Hepatocyte (in vitro differentiated cells): Measurements from ENCODE around the gene NUBPL. TPM values are rescaled to one million over a fixed set of nuclear protein-coding genes. Genes with fewer than 3 reads are reported as not detected.

ENCODE experiments used
- DNase-seq: peaks from one replicate; pipeline ENCODE4 v3.0.0-alpha.2; 2016; ENCODE audit warnings: low spot score
- H2AFZ ChIP-seq: fragments of 200-600 bp; sonication (generic); 2 replicates; pipeline ENCODE4 v1.6.0; 2016; ENCODE audit warnings: antibody characterized with exemption, mild to moderate bottlenecking
- H3K27ac ChIP-seq: fragments of 200-600 bp; sonication (generic); 2 replicates; pipeline ENCODE4 v1.5.1; 2016; ENCODE audit warnings: mild to moderate bottlenecking
- H3K27me3 ChIP-seq: fragments of 200-600 bp; sonication (generic); 2 replicates; pipeline ENCODE4 v1.6.1; 2016
- H3K36me3 ChIP-seq: fragments of 200-600 bp; sonication (generic); replicated peaks from 2 replicates; pipeline ENCODE4 v1.5.1; 2016; ENCODE audit warnings: low read depth; ENCODE audit not compliant: insufficient read depth
- H3K4me1 ChIP-seq: fragments of 200-600 bp; sonication (generic); 2 replicates; pipeline ENCODE4 v1.5.1; 2016; ENCODE audit warnings: mild to moderate bottlenecking, moderate library complexity; ENCODE audit not compliant: insufficient read depth
- H3K4me2 ChIP-seq: fragments of 200-600 bp; sonication (generic); 2 replicates; pipeline ENCODE4 v1.6.0; 2016
- H3K4me3 ChIP-seq: fragments of 200-600 bp; sonication (generic); 2 replicates; pipeline ENCODE4 v1.5.1; 2016; ENCODE audit warnings: mild to moderate bottlenecking
- H3K79me2 ChIP-seq: fragments of 200-600 bp; sonication (generic); 2 replicates; pipeline ENCODE4 v1.6.0; 2017; ENCODE audit warnings: mild to moderate bottlenecking
- H3K9me2 ChIP-seq: fragments of 200-600 bp; sonication (generic); replicated peaks from 2 replicates; pipeline ENCODE4 v1.6.0; 2017; ENCODE audit warnings: mild to moderate bottlenecking; ENCODE audit not compliant: insufficient read depth
- H3K9me3 ChIP-seq: fragments of 200-600 bp; sonication (generic); 2 replicates; pipeline ENCODE4 v1.5.1; 2016; ENCODE audit warnings: low read depth, mild to moderate bottlenecking
- H4K20me1 ChIP-seq: fragments of 200-600 bp; sonication (generic); 2 replicates; pipeline ENCODE4 v1.6.0; 2016; ENCODE audit warnings: mild to moderate bottlenecking; ENCODE audit not compliant: insufficient read depth, poor library complexity, severe bottlenecking
- EZH2 ChIP-seq: fragments of 200-600 bp; sonication (generic); IDR thresholded peaks from 2 replicates; pipeline ENCODE4 v1.6.1; 2016; ENCODE audit warnings: antibody characterized with exemption, mild to moderate bottlenecking, borderline replicate concordance
- EZH2phosphoT487 ChIP-seq: fragments of 200-600 bp; sonication (generic); IDR thresholded peaks from one replicate; pipeline ENCODE4 v1.6.1; 2018; ENCODE audit warnings: antibody characterized with exemption, mild to moderate bottlenecking, low read depth, moderate library complexity; ENCODE audit not compliant: unreplicated experiment, severe bottlenecking
- WGBS: methylation state at CpG from one replicate; pipeline ENCODE4 v1.1.6; 2016; ENCODE audit warnings: low lambda C conversion rate; ENCODE audit errors: missing lambda C conversion rate; 5-methylcytosine and 5-hydroxymethylcytosine counted together
- polyA plus RNA-seq: library from polyadenylated mRNA; unstranded; fragments of >200 nt; fragmentation: Nextera tagmentation; extraction: Ambion mirVana; gene quantifications from 2 replicates; pipeline ENCODE4 v1.2.1, GENCODE V29; 2016
- total RNA-seq: library from RNA; depleted of rRNA; stranded (reverse); fragments of >200 nt; gene quantifications from 2 replicates; pipeline ENCODE4 v1.2.3, GENCODE V29; 2014
- TF ChIP-seq, protein P1 (sequence below): fragments of 200-600 bp; sonication (generic); IDR thresholded peaks from 2 replicates; pipeline ENCODE4 v1.5.1; 2016; ENCODE audit warnings: antibody characterized with exemption, mild to moderate bottlenecking; ENCODE audit not compliant: poor library complexity

NUBPL gene
- total and polyA plus RNA-seq, 2 experiments from 2014 or later = 7.4 to 14.8 TPM

DNA sequence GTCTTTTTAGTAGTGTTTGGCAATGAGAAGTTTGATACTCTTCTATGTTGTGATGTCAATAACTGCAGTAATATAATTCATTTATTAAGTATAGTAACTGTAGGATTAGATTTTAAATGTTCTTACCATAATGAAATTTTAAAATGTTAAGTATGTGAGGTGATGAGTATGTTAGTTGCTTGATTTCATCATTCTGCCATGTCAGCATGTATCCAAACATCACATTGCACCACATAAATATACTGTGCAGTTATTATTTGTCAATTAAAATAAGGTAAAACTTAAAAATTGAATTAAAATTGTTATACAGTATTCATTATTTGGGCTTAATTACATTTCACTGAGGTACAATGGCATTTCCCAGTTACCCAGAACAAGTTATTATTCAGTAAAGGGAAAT, 138.6 kb downstream of the NUBPL start:
- H2AFZ ChIP-seq = no peak overlapping the region
- H3K79me2 ChIP-seq = no peaks in the 10 kb centered on the region
- no peak overlapping the region for H3K4me3 ChIP-seq
- H3K27me3 ChIP-seq = no peaks in the 10 kb centered on the region
- H3K9me3 ChIP-seq = no peaks in the 10 kb centered on the region
- H4K20me1 ChIP-seq = no peaks in the 10 kb centered on the region
- H3K4me1 ChIP-seq = no peaks in the 10 kb centered on the region
- TF ChIP-seq EZH2 (no peak), EZH2phosphoT487 (no peak)
- TF ChIP-seq, protein P1, sequence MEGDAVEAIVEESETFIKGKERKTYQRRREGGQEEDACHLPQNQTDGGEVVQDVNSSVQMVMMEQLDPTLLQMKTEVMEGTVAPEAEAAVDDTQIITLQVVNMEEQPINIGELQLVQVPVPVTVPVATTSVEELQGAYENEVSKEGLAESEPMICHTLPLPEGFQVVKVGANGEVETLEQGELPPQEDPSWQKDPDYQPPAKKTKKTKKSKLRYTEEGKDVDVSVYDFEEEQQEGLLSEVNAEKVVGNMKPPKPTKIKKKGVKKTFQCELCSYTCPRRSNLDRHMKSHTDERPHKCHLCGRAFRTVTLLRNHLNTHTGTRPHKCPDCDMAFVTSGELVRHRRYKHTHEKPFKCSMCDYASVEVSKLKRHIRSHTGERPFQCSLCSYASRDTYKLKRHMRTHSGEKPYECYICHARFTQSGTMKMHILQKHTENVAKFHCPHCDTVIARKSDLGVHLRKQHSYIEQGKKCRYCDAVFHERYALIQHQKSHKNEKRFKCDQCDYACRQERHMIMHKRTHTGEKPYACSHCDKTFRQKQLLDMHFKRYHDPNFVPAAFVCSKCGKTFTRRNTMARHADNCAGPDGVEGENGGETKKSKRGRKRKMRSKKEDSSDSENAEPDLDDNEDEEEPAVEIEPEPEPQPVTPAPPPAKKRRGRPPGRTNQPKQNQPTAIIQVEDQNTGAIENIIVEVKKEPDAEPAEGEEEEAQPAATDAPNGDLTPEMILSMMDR = no peak
- H3K27ac ChIP-seq = no peak overlapping the region
- no peaks in the 10 kb centered on the region for H3K9me2 ChIP-seq
- DNase-seq = no peak
- H3K4me2 ChIP-seq = no peak overlapping the region
- H3K36me3 ChIP-seq = no peaks in the 10 kb centered on the region

DNA sequence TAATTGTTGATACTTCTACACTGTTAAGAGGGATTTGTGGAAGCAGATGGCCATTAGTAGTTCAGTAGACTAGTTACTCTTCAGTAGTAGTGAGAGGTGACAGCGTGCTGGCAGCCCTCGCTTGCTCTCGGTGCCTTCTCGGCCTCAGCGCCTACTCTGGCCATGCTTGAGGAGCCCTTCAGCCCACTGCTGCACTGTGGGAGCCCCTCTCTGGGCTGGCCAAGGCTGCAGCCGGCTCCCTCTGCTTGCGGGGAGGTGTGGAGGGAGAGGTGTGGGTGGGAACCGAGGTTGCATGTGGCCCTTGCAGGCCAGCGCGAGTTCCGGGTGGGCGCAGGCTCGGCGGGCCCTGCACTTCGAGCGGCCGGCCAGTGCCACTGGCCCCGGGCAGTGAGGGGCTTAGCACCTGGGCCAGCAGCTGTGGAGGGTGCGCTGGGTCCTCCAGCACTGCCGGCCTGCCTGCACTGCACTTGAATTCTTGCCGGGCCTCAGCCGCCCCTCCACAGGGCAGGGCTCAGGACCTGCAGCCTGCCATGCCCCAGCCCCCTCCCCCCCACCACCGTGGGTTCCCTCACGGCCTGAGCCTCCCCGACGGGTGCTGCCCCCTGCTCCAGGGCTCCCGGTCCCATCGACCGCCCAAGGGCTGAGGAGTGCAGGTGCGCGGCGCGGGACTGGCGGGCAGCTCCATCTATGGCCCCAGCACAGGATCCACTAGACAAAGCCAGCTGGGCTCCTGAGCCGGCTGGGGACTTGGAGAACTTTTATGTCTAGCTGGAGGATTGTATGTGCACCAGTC, 139.3 kb downstream of the NUBPL start:
- Histone ChIP-seq H2AFZ (no peak overlapping the region), H3K9me2 (no peaks in the 10 kb centered on the region), H3K79me2 (no peaks in the 10 kb centered on the region), H3K9me3 (no peaks in the 10 kb centered on the region), H3K4me2 (no peak overlapping the region), H3K4me1 (no peaks in the 10 kb centered on the region), H3K4me3 (no peak overlapping the region), H3K27me3 (no peaks in the 10 kb centered on the region), H3K27ac (no peak overlapping the region), H3K36me3 (no peaks in the 10 kb centered on the region), H4K20me1 (no peaks in the 10 kb centered on the region)
- 95% methylated on average over 24 of the region's 35 CpGs for WGBS
- no peak for DNase-seq
- no peak for TF ChIP-seq EZH2
- TF ChIP-seq EZH2phosphoT487 = no peak
- TF ChIP-seq, protein P1 = no peak

DNA sequence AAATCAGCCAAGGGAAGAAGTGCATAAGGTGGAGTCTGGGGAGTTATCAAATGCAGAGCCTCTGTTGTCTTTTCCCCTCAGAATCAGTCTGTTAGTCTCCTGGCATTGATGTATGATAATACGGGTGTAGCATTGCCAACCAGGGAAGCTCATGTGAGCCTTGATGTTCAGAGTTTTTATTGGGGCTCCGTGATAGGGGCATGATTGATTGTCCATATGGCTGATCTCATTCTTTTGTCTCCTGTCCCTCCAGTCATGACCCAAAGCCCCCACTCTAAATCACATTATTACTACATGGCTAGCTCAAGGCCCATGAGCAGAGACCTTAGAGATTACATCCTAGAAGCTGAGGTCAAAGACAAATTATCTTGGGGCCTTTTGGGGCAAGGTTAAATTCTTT, 140.9 kb downstream of the NUBPL start:
- 100% methylated on average over 2 of the region's 2 CpGs for WGBS
- TF ChIP-seq EZH2phosphoT487 (no peak), EZH2 (no peak)
- TF ChIP-seq, protein P1 = no peak

More for the DNA sequence above, 140.9 kb downstream of the NUBPL start:
- no peaks in the 10 kb centered on the region for H4K20me1 ChIP-seq
- no peak overlapping the region for H3K27ac ChIP-seq
- H3K4me1 ChIP-seq = no peaks in the 10 kb centered on the region
- no peak overlapping the region for H3K4me2 ChIP-seq
- no peaks in the 10 kb centered on the region for H3K36me3 ChIP-seq
- no peaks in the 10 kb centered on the region for H3K79me2 ChIP-seq
- no peak overlapping the region for H2AFZ ChIP-seq
- H3K27me3 ChIP-seq = no peaks in the 10 kb centered on the region
- H3K9me3 ChIP-seq = no peaks in the 10 kb centered on the region
- DNase-seq = no peak
- no peaks in the 10 kb centered on the region for H3K9me2 ChIP-seq
- H3K4me3 ChIP-seq = no peak overlapping the region
